ENCODE data around the gene MYO7A.

MYO7A gene

DNA sequence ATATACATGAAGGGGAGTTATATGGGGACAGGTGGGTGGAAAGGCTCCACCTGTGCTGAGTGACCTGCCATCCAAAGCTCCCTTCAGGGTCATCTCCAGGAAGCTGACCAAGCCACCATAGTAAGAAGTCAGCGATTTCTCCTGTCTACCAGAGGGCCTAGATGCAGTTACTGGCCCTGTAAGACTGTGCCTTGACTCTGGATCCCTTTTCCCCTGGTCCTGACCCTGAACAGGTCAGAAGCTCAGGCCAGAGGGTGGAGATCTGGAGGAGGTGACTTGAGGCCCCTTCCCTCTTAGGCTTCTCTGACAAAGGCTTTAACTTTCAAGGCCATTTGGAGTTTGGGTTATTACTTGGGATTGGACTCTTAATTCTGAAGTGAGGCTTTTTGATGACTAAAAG is 103.8 kb downstream of the MYO7A start:
- Histone ChIP-seq H2AFZ (ENCODE audit: low read length) (no peak overlapping the region), H3K4me1 (ENCODE audit: low read length) (no peaks in the 10 kb centered on the region), H3K4me3 (ENCODE audit: low read length) (no peak overlapping the region), H3K79me2 (ENCODE audit: low read length) (no peaks in the 10 kb centered on the region), H3K4me2 (ENCODE audit: low read depth, low read length) (no peak overlapping the region), H3F3A (ENCODE audit: insufficient read depth, low read length) (no peaks in the 10 kb centered on the region), H3K9me3 (replicated peaks; ENCODE audit: insufficient read depth, low read length) (no peaks in the 10 kb centered on the region), H3K27ac (ENCODE audit: low read length) (no peak overlapping the region), H3K9me2 (replicated peaks; ENCODE audit: insufficient read depth, low read length) (no peaks in the 10 kb centered on the region), H3K27me3 (replicated peaks; ENCODE audit: insufficient read depth, low read length) (no peaks in the 10 kb centered on the region), H3K9ac (ENCODE audit: low read length) (no peak overlapping the region), H3K36me3 (replicated peaks; ENCODE audit: insufficient read depth, low read length) (no peaks in the 10 kb centered on the region), H4K20me1 (ENCODE audit: insufficient read depth, low read length) (no peaks in the 10 kb centered on the region)
- DNase-seq: no peak
- TF ChIP-seq EZH2 (optimal IDR thresholded peaks at IDR 0.05; ENCODE audit: low read depth, low read length) (no peak), EZH2phosphoT487 (IDR thresholded peaks at IDR 0.05; ENCODE audit: low read length) (no peak)
- TF ChIP-seq, protein P1, sequence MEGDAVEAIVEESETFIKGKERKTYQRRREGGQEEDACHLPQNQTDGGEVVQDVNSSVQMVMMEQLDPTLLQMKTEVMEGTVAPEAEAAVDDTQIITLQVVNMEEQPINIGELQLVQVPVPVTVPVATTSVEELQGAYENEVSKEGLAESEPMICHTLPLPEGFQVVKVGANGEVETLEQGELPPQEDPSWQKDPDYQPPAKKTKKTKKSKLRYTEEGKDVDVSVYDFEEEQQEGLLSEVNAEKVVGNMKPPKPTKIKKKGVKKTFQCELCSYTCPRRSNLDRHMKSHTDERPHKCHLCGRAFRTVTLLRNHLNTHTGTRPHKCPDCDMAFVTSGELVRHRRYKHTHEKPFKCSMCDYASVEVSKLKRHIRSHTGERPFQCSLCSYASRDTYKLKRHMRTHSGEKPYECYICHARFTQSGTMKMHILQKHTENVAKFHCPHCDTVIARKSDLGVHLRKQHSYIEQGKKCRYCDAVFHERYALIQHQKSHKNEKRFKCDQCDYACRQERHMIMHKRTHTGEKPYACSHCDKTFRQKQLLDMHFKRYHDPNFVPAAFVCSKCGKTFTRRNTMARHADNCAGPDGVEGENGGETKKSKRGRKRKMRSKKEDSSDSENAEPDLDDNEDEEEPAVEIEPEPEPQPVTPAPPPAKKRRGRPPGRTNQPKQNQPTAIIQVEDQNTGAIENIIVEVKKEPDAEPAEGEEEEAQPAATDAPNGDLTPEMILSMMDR (IDR thresholded peaks at IDR 0.05; ENCODE audit: low read length): no peak

DNA sequence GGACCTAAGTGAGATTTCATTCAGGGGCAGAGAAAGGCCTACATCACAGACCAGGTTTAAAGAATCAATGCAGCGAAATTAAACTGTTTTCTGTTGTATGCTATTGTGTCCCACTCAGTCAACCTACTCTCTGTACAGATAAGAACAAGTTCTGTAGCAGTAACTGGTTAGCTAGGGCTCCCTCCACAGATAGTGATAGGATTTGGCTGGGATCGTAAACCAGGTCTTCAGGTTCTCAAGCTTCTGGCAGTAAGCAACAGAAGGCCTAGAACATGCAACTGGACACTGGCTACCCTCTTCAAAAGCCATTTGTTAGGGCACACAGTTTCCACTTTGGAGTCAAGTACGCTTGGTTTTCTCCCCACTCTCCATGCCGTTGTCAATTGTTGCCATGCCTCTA is 104.2 kb downstream of the MYO7A start:
- Histone ChIP-seq H3K27me3 (replicated peaks; ENCODE audit: insufficient read depth, low read length) (no peaks in the 10 kb centered on the region), H3K27ac (ENCODE audit: low read length) (no peak overlapping the region), H3F3A (ENCODE audit: insufficient read depth, low read length) (no peaks in the 10 kb centered on the region), H2AFZ (ENCODE audit: low read length) (no peak overlapping the region), H3K4me3 (ENCODE audit: low read length) (no peak overlapping the region), H3K9me2 (replicated peaks; ENCODE audit: insufficient read depth, low read length) (no peaks in the 10 kb centered on the region), H3K4me1 (ENCODE audit: low read length) (no peaks in the 10 kb centered on the region), H4K20me1 (ENCODE audit: insufficient read depth, low read length) (no peaks in the 10 kb centered on the region), H3K9ac (ENCODE audit: low read length) (no peak overlapping the region), H3K79me2 (ENCODE audit: low read length) (no peaks in the 10 kb centered on the region), H3K9me3 (replicated peaks; ENCODE audit: insufficient read depth, low read length) (no peaks in the 10 kb centered on the region), H3K4me2 (ENCODE audit: low read depth, low read length) (no peak overlapping the region), H3K36me3 (replicated peaks; ENCODE audit: insufficient read depth, low read length) (no peaks in the 10 kb centered on the region)
- TF ChIP-seq, protein P1 (IDR thresholded peaks at IDR 0.05; ENCODE audit: low read length): no peak
- TF ChIP-seq EZH2 (optimal IDR thresholded peaks at IDR 0.05; ENCODE audit: low read depth, low read length) (no peak), EZH2phosphoT487 (IDR thresholded peaks at IDR 0.05; ENCODE audit: low read length) (no peak)
- no peak for DNase-seq

DNA sequence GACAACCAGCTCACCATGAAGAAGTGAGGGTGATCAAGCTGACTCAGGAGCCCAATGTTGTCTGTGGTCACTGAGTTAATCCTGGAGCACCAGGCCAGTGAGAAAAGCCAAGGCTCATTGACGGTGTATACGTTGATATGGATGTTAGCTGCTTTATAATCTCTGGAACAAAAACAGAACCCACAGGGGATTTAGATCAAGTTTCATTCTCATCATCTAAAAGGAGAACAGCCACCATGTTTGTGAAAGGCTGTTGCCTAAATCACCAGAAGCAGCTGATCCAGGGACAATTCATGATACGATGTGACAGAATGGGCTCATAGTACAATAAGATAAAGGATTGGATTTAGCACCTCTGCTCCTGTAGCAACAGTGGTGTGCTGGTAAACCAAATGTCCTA is 105.0 kb downstream of the MYO7A start:
- no peaks in the 10 kb centered on the region for H3K36me3 ChIP-seq (replicated peaks; ENCODE audit: insufficient read depth, low read length)
- no peaks in the 10 kb centered on the region for H3K9me2 ChIP-seq (replicated peaks; ENCODE audit: insufficient read depth, low read length)
- H2AFZ ChIP-seq (ENCODE audit: low read length): no peak overlapping the region
- no peaks in the 10 kb centered on the region for H3F3A ChIP-seq (ENCODE audit: insufficient read depth, low read length)
- H3K27ac ChIP-seq (ENCODE audit: low read length): no peak overlapping the region
- H4K20me1 ChIP-seq (ENCODE audit: insufficient read depth, low read length): no peaks in the 10 kb centered on the region
- H3K9ac ChIP-seq (ENCODE audit: low read length): no peak overlapping the region
- H3K4me3 ChIP-seq (ENCODE audit: low read length): no peak overlapping the region
- H3K79me2 ChIP-seq (ENCODE audit: low read length): no peaks in the 10 kb centered on the region
- TF ChIP-seq EZH2 (optimal IDR thresholded peaks at IDR 0.05; ENCODE audit: low read depth, low read length) (no peak), EZH2phosphoT487 (IDR thresholded peaks at IDR 0.05; ENCODE audit: low read length) (no peak)
- DNase-seq: no peak
- no peaks in the 10 kb centered on the region for H3K27me3 ChIP-seq (replicated peaks; ENCODE audit: insufficient read depth, low read length)
- no peaks in the 10 kb centered on the region for H3K4me1 ChIP-seq (ENCODE audit: low read length)
- no peaks in the 10 kb centered on the region for H3K9me3 ChIP-seq (replicated peaks; ENCODE audit: insufficient read depth, low read length)
- H3K4me2 ChIP-seq (ENCODE audit: low read depth, low read length): no peak overlapping the region

DNA sequence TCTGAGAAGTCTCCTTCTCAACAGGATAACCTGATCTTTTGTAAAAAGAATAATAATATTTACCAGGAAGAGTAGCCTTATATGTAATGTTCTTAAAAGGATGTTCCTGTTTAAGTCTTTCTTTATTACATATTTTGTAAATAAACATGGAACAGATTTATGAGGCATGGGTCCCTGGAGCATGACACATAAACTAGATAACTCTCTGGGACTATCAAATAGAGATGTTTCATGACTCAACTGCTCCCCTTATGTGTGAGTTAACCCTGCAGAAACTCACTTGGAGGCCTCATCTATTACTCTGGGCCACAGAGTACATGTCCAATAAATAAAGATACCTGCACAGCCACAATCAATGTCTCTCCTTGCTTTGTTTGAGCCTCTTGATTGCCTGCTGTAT is 108.9 kb downstream of the MYO7A start:
- Histone ChIP-seq H3K9me3 (replicated peaks; ENCODE audit: insufficient read depth, low read length) (no peaks in the 10 kb centered on the region), H2AFZ (ENCODE audit: low read length) (no peak overlapping the region), H3K9me2 (replicated peaks; ENCODE audit: insufficient read depth, low read length) (no peaks in the 10 kb centered on the region), H3F3A (ENCODE audit: insufficient read depth, low read length) (no peaks in the 10 kb centered on the region), H3K36me3 (replicated peaks; ENCODE audit: insufficient read depth, low read length) (no peaks in the 10 kb centered on the region), H3K4me3 (ENCODE audit: low read length) (no peak overlapping the region), H3K27ac (ENCODE audit: low read length) (no peak overlapping the region), H3K4me2 (ENCODE audit: low read depth, low read length) (no peak overlapping the region), H4K20me1 (ENCODE audit: insufficient read depth, low read length) (no peaks in the 10 kb centered on the region), H3K9ac (ENCODE audit: low read length) (no peak overlapping the region), H3K79me2 (ENCODE audit: low read length) (no peaks in the 10 kb centered on the region), H3K4me1 (ENCODE audit: low read length) (no peaks in the 10 kb centered on the region), H3K27me3 (replicated peaks; ENCODE audit: insufficient read depth, low read length) (no peaks in the 10 kb centered on the region)
- no peak for TF ChIP-seq EZH2phosphoT487 (IDR thresholded peaks at IDR 0.05; ENCODE audit: low read length)
- TF ChIP-seq, protein P1 (IDR thresholded peaks at IDR 0.05; ENCODE audit: low read length): no peak
- no peak for TF ChIP-seq EZH2 (optimal IDR thresholded peaks at IDR 0.05; ENCODE audit: low read depth, low read length)
- no peak for DNase-seq

All from MM.1S (cell line).